GM23248 (cell line): ENCODE results near the gene FAM131C. TPM values are rescaled to one million over a fixed set of nuclear protein-coding genes. Genes with fewer than 3 reads are reported as not detected.

Experiments
- DNase-seq: peaks from one replicate; pipeline ENCODE4 v3.0.0-alpha.2; 2015
- H2AFZ ChIP-seq: fragments of 200-600 bp; sonication (generic); 2 replicates; pipeline ENCODE4 v1.6.1; 2016; ENCODE audit warnings: antibody characterized with exemption
- H3F3A ChIP-seq: fragments of 200-600 bp; sonication (generic); 2 replicates; pipeline ENCODE4 v1.6.1; 2016; ENCODE audit warnings: mild to moderate bottlenecking, antibody characterized with exemption, mixed run types; ENCODE audit not compliant: insufficient read depth
- H3K27ac ChIP-seq: fragments of 200-600 bp; sonication (generic); 2 replicates; pipeline ENCODE4 v1.5.1; 2016; ENCODE audit warnings: mild to moderate bottlenecking
- H3K27me3 ChIP-seq: fragments of 200-600 bp; sonication (generic); replicated peaks from 2 replicates; pipeline ENCODE4 v1.6.1; 2016; ENCODE audit warnings: mild to moderate bottlenecking; ENCODE audit not compliant: insufficient read depth
- H3K36me3 ChIP-seq: fragments of 200-600 bp; sonication (generic); 2 replicates; pipeline ENCODE4 v1.6.1; 2016; ENCODE audit warnings: low read depth, mild to moderate bottlenecking
- H3K4me1 ChIP-seq: fragments of 200-600 bp; sonication (generic); 2 replicates; pipeline ENCODE4 v1.6.1; 2016; ENCODE audit warnings: mild to moderate bottlenecking; ENCODE audit not compliant: insufficient read depth
- H3K4me2 ChIP-seq: fragments of 200-600 bp; sonication (generic); one replicate; pipeline ENCODE4 v1.6.1; 2016; ENCODE audit warnings: mild to moderate bottlenecking; ENCODE audit not compliant: unreplicated experiment
- H3K4me3 ChIP-seq: fragments of 200-600 bp; sonication (generic); 2 replicates; pipeline ENCODE4 v1.5.1; 2016; ENCODE audit warnings: mild to moderate bottlenecking
- H3K79me2 ChIP-seq: fragments of 200-600 bp; sonication (generic); 2 replicates; pipeline ENCODE4 v1.6.1; 2016; ENCODE audit warnings: mild to moderate bottlenecking; ENCODE audit not compliant: insufficient read depth
- H3K9ac ChIP-seq: fragments of 200-600 bp; sonication (generic); 2 replicates; pipeline ENCODE4 v1.6.1; 2016; ENCODE audit warnings: mild to moderate bottlenecking
- H3K9me2 ChIP-seq: fragments of 200-600 bp; sonication (generic); 2 replicates; pipeline ENCODE4 v1.6.1; 2016; ENCODE audit warnings: mixed run types, mild to moderate bottlenecking, moderate library complexity; ENCODE audit not compliant: insufficient read depth
- H3K9me3 ChIP-seq: fragments of 200-600 bp; sonication (generic); one replicate; pipeline ENCODE4 v1.6.1; 2017; ENCODE audit warnings: low read depth
- H4K20me1 ChIP-seq: fragments of 200-600 bp; sonication (generic); 2 replicates; pipeline ENCODE4 v1.6.0; 2016; ENCODE audit not compliant: insufficient read depth
- EZH2 ChIP-seq: fragments of 200-600 bp; sonication (generic); IDR thresholded peaks from 2 replicates; pipeline ENCODE4 v1.6.1; 2018; ENCODE audit warnings: antibody characterized with exemption, mild to moderate bottlenecking; ENCODE audit not compliant: insufficient read depth, poor library complexity, severe bottlenecking
- EZH2phosphoT487 ChIP-seq: fragments of 200-600 bp; sonication (generic); IDR thresholded peaks from 2 replicates; pipeline ENCODE4 v1.6.1; 2018; ENCODE audit warnings: antibody characterized with exemption, moderate library complexity, mild to moderate bottlenecking, low read depth; ENCODE audit not compliant: insufficient read depth
- WGBS, 2 experiments: methylation state at CpG; one replicate each; pipeline ENCODE4 v1.1.6; 2015 to 2017; ENCODE audit warnings: low lambda C conversion rate in 2 of 2, low coverage in 1 of 2; ENCODE audit errors: missing lambda C conversion rate in 2 of 2; 5-methylcytosine and 5-hydroxymethylcytosine counted together
- in situ Hi-C: fragments of 300-500 bp; cut with MboI; formaldehyde crosslinking; loops from 2 replicates; pipeline ENCODE4 v1.15.0; 2020
- polyA plus RNA-seq: library from polyadenylated mRNA; unstranded; fragments of >200 nt; fragmentation: Nextera tagmentation; extraction: Ambion mirVana; gene quantifications from 2 replicates; pipeline ENCODE4 v1.2.1, GENCODE V29; 2016
- total RNA-seq: library from RNA; depleted of rRNA; stranded (reverse); fragments of >200 nt; shearing (Covaris generic); gene quantifications from 2 replicates; pipeline ENCODE4 v1.2.3, GENCODE V29; 2014

The FAM131C gene
- total and polyA plus RNA-seq, 2 experiments from 2014 or later: 0.97 to 1.3 TPM

- no peak for DNase-seq
- Histone ChIP-seq H3K9me2 (no peaks in the 10 kb centered on the region), H3K9me3 (no peaks in the 10 kb centered on the region), H3K79me2 (no peaks in the 10 kb centered on the region), H3K4me3 (no peak overlapping the region), H3K9ac (no peak overlapping the region), H3K36me3 (no peaks in the 10 kb centered on the region), H3K4me1 (peaks cover 3% of the 10 kb centered on the region), H3K4me2 (no peak overlapping the region), H4K20me1 (no peaks in the 10 kb centered on the region), H3K27ac (no peak overlapping the region), H3K27me3 (no peaks in the 10 kb centered on the region), H2AFZ (no peak overlapping the region), H3F3A (no peaks in the 10 kb centered on the region)
- in situ Hi-C loops: loop anchor here (10.0 to 25.0 kb wide), 2 partner anchors 161 to 279 kb away; partner anchors contain the start of genes FBXO42 and SZRD1
- 77 to 100% methylated on average over 2 to 5 of the region's 5 CpGs for WGBS, 2 experiments
- TF ChIP-seq EZH2phosphoT487: no peak
- no peak for TF ChIP-seq EZH2
These were observed 10.0 kb upstream of the FAM131C start for GRCh38 chr1:16083486-16083885.

GRCh38 chr1:16082283-16083038 lies 9.0 kb upstream of the FAM131C start:
- TF ChIP-seq EZH2phosphoT487 (no peak), EZH2 (no peak)

GRCh38 chr1:16081636-16082035 lies 8.2 kb upstream of the FAM131C start:
- Histone ChIP-seq H3K36me3 (no peaks in the 10 kb centered on the region), H2AFZ (no peak overlapping the region), H3K4me1 (peaks cover 4% of the 10 kb centered on the region), H3K79me2 (no peaks in the 10 kb centered on the region), H3K27ac (no peak overlapping the region), H3K4me3 (no peak overlapping the region), H3K9me3 (no peaks in the 10 kb centered on the region), H3K9me2 (no peaks in the 10 kb centered on the region), H3K9ac (no peak overlapping the region), H4K20me1 (no peaks in the 10 kb centered on the region), H3K4me2 (no peak overlapping the region), H3K27me3 (no peaks in the 10 kb centered on the region), H3F3A (peaks cover 2% of the 10 kb centered on the region; the same call in 1 of the 2 replicates)
- DNase-seq: no peak
- in situ Hi-C loops: loop anchor here (10.0 to 25.0 kb wide), 2 partner anchors 163 to 281 kb away; partner anchors contain the start of genes FBXO42 and SZRD1
- TF ChIP-seq EZH2 (no peak), EZH2phosphoT487 (no peak)
- 77 to 81% methylated on average over 9 of the region's 9 CpGs for WGBS, 2 experiments

More at GRCh38 chr1:16082283-16083038, 9.0 kb upstream of the FAM131C start:
- Histone ChIP-seq H3K9me2 (no peaks in the 10 kb centered on the region), H2AFZ (no peak overlapping the region), H3F3A (no peaks in the 10 kb centered on the region), H3K79me2 (no peaks in the 10 kb centered on the region), H3K4me2 (no peak overlapping the region), H4K20me1 (no peaks in the 10 kb centered on the region), H3K27me3 (no peaks in the 10 kb centered on the region), H3K4me1 (no peaks in the 10 kb centered on the region), H3K36me3 (no peaks in the 10 kb centered on the region), H3K4me3 (no peak overlapping the region), H3K9ac (no peak overlapping the region), H3K27ac (no peak overlapping the region), H3K9me3 (no peaks in the 10 kb centered on the region)
- peak; percentile 73 for DNase-seq
- in situ Hi-C loops: loop anchor here (10.0 to 25.0 kb wide), 2 partner anchors 162 to 280 kb away; partner anchors contain the start of genes FBXO42 and SZRD1
- WGBS, 2 experiments: 51 to 54% methylated on average over 8 to 9 of the region's 9 CpGs

GRCh38 chr1:16080422-16081150 lies 7.1 kb upstream of the FAM131C start:
- Histone ChIP-seq H3K79me2 (no peaks in the 10 kb centered on the region), H2AFZ (no peak overlapping the region), H3K27me3 (no peaks in the 10 kb centered on the region), H3K9ac (no peak overlapping the region), H4K20me1 (no peaks in the 10 kb centered on the region), H3K36me3 (no peaks in the 10 kb centered on the region), H3K9me3 (no peaks in the 10 kb centered on the region), H3K9me2 (no peaks in the 10 kb centered on the region), H3K4me3 (no peak overlapping the region), H3K27ac (no peak overlapping the region), H3K4me2 (no peak overlapping the region), H3F3A (peaks cover 12% of the 10 kb centered on the region), H3K4me1 (peaks cover 14% of the 10 kb centered on the region)
- no peak for DNase-seq
- in situ Hi-C loops: loop anchor here (10.0 to 25.0 kb wide), 2 partner anchors 164 to 282 kb away; partner anchors contain the start of genes FBXO42 and SZRD1
- 90 to 94% methylated on average over 5 of the region's 5 CpGs for WGBS, 2 experiments
- no peak for TF ChIP-seq EZH2phosphoT487
- no peak for TF ChIP-seq EZH2
